T-helper 1 cell (primary cell): ENCODE results near the gene AATF.

ENCODE experiments used
- DNase-seq, 5 donors: peaks; one replicate each; pipeline ENCODE4 v3.0.0-alpha.2; 2012 to 2020

AATF gene

DNA sequence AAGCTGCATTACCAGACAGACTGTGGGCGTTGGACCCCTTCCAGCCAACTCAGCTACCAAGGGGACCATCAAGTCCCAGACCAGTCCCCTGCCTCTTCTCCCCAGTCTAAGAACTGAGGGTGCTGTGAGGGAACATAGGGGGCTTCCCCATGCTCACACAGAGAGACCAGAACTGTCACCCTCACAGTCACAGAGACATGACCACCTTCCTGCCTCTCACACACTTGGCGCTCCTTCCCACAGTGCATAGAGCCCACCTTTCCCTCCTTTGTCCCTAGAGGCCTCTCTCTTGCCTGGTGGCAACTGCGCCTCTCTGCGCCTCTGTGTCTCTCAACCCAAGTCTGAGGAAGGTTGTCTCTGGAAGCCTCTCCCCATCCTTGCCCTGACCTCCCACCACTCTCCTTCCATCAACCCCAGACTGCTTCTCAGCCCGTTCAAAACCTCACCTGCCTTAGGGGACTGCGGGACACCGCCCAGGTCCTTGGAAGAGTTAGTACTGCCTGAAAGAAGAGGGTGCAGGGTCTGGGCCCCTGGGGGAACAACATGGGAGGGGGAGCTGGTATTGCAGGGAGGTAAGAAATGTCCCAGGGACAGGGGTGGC is 17.6 kb upstream of the AATF start:
- DNase-seq, result no peak

DNA sequence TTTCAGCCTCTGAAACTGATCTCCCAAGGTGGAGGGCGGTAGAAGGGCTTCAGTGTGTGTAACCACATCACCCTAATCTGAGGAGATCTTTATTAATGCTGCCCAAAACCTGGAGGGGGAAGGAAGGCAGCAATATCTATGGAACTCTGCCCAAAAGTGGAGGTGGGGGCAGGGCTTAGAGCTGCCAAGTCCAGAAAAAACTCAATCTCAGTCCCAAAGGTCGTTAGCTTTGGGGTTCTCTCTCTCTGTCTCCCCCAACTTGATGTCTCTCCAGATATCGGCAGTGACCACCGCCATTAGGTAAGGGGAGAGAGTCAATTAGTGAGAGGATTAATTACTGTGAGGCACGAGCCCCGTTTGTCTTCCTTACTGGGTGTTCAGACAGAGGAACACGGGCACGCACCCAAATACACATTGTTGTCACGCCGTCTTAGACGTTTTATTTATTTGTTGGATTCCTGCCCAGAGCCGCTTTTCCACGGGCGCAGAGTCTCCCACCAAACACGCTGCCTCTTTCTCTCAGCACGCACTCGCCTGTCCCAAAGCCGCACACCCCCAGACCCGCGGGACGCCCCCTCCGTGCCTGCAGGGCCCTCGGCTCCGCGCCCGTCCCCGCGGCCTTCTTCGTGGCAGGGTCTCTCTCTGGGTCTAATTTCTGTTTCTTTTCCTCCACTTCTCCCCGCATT is 16.9 kb upstream of the AATF start:
- no peak for DNase-seq

DNA sequence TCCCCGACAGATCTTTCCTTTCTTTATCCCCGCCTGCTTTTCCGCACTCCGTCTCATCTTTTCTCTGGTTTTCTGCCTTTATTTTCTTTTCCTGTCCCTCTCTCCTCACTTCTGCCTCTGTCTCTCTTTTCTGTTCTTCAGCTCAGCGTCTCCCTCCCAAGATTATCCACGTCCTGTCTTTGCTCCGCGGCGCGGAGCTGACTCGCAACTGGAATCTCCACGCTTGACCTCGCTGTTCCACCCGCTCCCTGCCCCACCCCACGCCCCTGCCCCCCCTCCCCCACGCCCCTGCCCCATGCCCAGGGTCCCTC is 16.4 kb upstream of the AATF start:
- no peak for DNase-seq

DNA sequence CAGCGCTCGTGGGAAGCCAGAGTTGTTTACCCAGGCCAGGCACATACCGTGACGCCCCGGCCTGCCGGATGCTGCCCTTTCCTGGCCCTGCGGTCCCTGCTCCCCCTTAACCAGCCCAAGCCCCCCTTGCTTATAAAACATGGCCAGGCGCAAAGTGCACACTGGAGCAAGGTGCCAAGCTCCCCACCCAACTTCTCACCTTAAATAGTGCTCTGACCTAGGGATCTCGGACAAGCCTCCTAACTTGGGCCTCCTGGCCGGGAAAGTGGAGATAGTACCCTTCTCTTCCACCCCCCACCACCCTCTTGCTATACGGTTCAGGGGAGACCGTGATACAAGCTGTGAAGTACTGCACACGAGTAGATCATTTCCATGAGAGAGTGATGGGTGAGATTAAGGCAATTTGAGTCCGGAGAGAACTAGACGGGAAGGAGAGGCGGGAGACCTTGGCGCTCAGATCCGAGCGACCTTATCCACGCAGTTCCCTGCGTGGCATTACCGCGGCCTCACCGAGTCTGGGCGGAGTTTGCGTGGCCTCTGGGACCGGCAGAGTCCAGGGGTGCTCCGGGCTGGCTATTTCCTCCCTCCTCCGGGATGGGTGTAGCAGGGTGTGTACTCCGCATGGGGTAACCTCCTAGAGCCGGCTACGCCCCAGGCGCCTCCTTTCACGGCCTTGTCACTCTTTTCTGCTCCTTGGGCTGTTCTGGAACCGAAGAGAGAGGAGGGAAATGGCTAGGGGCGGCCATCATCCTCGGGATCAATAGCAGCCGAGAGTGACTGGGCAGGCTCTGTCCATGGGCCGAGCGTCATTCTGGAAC is 15.9 kb upstream of the AATF start:
- no peak for DNase-seq

DNA sequence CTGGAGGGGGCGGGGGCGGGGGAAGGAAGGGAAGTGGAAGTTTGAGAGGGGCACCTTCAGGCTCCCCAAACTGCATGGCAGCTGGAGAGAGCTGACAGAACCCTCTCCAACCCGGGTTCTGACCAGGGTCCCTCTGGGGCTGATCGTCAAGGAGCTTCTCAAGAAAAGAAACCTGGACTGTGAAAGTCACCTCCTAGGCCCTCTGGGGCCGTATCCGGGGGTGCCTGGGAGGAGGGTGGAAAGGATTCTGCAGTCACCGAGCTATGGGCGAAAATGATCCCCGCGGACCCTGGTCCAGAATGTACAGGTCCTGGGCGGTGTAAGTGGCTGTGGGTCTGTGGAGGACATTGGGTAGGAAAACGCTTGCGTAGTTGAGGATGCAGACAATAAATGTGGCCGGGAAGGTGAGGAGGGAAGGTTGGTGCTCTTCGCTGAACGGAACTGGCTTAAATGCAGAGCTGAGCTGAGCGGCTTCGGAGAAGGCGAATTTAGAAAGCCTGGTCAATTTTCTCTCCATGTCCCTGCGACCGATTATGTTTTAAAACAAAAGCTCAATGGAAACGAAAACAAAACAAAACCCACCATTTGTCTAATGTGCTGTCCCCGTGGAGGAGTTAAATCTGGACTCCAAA is 15.1 kb upstream of the AATF start:
- DNase-seq, result no peak

DNA sequence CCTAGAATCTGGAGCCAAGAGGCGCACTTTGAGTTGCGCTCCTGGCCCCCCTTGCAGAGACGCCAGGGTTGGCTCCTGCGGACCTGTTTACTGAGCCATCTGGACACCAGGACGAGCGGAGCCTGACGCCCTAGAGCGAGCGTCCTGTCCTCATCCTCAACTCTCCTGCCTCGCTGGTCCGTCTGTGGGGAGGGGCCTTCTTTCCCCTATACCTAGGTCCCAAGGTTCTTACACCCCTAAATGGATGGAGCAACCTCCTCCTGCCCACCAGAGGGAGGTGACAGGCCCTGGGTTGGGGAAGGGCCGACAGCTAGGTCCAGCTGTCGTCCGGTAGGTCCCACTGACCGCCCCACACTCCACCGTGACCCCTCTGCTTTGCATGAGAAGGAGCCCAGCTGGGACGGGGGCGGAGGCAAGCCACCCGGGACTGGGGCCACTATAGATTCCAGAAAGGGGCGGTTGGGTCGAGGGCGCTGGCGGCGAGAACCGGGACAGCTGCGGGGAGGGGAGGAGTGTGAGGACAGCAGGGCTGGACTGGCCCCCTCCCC is 14.5 kb upstream of the AATF start:
- DNase-seq, result no peak

DNA sequence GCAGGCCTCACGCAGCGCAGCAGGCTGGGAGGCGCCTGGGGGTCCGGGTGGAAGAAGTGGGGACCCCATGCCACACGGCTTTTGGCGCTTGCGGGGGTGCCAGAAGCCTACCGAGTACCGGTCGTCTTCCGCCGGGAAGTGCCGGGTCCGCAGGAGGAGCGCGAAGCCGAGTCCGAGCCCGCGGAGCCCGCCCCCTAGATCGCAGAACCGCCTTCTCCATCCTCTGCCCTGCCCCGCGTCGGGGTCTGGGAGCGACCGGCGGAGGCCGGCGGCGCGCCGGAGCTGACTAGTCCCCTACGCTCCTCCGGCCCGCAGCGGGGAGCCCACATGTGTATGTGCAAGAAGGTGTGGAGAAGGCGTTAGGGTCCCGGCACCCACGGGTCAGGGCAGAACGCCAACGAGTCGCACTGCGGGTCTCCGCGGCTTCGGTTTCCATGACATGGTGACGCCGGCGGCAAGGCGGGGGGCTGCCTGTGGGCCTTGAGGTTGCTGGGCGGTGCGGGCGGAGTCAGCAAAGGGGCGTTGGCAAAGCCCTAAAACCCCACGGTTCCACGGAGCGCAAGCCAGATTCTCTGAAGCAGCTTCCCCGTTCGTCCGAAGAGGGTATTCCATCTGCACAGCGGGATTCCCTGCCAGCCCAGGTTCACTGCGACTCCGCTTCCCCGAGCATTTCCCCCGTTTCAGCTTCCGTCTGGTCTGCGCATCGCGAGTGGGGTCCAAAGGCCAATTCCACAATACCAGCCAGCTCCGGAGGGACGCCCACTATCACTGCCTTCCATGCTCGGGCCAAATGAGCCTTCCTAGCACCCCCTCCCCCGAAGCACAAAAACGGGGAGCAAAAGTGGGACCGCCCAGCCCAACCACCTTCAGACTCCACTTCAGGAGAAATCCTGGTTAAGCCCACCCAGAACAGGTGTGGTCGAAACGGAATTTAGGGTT is 13.8 kb upstream of the AATF start:
- DNase-seq, result no peak

DNA sequence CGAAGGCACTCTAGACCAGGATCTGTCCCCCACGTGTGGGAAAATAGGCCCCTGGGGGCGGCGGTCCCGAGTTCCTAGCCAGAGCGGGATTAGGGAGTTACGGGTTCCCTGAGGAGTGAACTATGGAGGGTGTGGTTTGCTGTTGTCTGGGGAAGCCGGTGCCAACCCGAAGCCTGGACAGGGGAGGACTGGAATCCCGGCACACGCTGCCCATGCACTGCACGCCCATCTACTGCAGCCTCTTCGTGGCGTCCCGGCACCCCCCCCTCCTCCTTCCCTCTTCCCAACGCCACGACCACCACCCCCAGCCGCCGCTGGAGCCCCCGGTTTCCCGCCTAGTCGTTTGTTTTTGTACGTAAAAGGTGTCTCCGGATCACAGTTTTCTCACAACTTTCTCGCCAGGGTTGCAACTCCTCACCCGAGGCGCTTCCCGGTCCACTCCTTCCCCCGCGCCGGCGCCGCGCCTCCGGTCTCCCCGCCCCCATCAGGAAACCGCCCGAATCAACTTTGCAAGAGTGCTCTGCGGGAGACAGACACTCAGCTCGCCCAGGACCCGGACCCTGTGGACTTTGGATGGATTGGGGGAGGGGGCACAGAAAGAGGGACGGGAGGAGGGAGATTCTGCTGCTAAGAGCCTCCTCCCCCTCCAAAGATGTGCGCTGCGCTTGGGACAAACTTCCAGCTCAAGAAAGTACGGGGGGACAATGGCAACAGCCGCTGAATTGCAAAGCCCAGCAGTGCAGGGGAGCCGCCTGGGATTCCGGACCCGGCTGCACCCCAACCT is 12.9 kb upstream of the AATF start:
- DNase-seq, result no peak

DNA sequence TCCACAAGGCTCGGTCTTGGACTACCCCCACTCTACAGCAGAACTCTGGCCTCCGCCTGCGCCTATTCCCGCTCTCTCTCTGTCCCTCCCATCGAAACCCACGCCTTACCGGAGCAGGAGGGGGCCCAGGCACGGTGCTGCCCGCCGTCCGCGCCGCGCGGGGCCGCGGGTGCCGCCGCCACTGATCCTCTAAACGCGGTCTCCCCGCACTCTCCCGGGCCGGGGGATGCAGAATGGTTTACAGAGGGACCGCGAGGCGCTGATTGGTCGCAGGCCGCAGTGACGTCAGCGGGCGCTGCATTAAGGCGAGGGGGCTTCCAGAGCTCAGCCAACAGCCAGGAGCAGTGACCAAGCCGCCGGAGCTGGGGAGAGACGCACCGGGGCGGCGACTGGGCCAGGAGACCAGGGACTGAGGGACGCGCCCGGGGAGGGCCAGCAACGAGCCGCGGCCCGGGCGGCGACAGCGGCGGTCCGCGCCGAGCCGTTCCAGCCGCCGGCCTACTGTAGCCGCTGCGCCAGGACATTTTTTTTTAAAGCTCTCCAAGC is 12.2 kb upstream of the AATF start:
- no peak for DNase-seq

DNA sequence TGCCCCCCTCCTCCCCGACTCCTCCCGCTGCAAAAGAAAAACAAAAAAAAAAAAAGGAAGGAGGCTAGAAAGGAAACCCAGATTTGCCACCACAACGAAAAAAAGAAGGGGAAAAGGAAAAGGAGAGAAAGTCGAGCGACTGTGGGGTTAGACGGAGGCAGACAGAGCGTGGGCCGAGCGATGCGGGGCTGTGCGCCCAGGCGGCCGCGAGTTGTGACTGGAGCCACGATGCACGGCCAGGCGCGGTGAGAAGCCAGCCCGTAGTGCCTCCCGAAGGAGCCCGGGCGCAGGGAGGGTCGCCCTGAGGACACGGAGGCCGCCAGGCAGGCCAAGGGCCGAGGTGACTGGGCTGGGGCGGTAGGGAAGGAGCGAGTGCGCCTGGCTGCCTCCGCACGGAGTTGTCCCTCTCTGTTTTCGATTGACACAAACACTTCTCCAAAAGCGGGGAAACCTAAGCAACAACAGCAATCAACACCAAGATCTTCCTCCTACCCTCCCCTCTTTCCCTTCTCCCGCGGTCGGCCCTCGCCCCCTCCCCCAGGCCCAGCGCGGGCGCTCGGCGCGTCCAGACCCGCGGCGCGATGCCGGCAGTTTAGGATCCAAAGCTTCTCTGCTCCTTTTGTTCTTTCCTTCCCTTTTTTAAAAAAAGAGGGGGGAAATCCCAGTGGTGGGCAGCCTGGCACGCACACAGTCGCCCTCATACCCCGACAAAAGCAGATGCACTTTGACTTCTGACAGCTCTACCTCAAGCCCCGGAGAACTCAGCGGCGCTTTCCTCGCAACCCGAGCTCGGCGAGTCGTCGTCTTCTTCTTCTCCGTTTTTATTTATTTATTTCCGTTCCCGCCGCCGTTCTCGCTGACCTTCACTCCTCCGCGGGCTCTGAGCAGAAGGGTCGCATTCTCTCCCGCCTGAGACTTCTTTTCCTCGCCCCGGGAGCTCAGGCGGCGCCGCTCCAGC is 11.5 kb upstream of the AATF start, which contains the start of gene LHX1:
Gene LHX1 (plus strand): TSS at position 475 of the 958 bp plus-strand sequence. CDS start 723 bp downstream, outside the sequence.
- no peak for DNase-seq

DNA sequence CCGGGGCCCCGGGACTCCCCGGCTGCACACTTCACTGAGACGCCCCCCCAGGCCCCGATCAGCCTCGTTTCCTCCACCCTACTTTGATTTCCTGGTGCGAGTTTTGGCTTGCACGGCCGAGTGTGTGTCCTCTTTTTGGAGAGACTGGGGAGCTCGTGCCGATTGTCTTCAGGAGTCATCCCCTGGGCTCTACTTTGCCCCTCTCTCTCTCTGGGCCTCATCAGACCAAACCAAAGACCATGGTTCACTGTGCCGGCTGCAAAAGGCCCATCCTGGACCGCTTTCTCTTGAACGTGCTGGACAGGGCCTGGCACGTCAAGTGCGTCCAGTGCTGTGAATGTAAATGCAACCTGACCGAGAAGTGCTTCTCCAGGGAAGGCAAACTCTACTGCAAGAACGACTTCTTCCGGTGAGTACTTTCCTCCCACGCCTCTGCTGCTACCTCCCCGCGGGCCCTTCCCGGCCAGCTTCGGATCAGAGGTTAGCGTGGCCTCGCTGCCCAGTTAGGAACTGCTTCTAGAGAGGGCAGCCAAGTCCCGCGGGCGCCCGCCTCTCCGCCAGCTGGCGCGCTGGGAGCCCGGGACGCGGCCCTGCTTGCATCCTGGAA is 10.7 kb upstream of the AATF start:
- DNase-seq, result peak in 1 of 5 donors; percentile 34

DNA sequence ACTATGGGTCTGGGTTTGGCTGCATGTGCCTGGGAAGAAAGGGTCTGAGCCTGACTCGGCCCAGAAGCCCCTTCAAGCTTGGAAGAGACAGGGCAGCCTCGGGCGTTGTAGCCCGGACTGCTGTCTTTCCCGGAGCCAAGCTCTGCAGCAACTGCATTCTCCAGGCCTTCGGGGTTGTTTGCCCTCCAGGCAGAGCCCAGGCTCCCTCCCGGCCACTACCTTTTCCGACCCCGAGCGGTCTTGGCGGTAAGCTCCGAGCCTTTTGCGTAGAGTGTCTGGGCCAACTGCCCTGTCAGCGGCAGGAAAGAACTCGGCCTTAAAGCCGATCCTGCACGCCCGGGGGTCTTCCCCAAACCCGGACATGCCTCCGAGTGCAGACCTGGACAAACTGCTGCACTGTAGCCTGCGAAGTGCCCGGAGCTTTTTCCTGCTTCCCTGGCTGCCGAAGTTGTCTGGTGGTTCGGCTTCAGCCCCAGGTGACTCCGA is 10.1 kb upstream of the AATF start:
- DNase-seq, result no peak

DNA sequence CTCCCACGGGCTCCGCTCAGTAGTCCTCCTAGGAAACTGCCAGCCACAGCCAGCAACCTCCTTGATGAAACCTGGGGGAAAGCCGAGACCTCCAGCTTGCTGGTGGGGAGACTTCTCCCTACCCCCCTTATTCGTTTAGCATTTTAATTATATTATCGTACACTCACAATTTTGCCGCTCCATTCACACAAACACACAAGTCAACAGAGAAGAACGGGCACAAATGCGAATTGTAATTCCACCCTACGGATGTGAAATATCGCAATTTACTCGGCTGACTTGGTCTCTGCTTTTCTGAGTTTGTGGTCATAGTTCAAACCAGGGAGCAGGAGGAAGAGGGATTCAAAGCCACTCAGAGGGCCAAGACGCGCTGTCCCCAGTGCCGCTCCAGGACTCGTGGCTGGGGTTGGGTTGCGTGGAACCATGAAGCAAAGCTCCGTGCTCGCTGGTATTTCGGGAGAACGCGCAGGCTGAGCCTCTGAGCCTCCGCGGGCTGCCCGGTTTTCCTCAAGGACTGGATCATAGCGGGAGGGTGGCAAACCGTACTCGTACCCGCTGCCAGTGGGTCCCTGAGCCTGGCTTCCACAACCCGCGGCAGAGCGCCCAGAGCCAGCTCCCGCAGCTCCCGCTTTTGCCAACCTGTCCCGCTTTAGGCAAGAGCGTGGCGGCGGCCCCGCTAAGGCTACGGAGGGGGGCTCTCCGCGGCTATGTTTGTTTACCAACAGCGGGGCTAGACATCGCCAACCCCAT is 9.5 kb upstream of the AATF start:
- DNase-seq, result no peak

DNA sequence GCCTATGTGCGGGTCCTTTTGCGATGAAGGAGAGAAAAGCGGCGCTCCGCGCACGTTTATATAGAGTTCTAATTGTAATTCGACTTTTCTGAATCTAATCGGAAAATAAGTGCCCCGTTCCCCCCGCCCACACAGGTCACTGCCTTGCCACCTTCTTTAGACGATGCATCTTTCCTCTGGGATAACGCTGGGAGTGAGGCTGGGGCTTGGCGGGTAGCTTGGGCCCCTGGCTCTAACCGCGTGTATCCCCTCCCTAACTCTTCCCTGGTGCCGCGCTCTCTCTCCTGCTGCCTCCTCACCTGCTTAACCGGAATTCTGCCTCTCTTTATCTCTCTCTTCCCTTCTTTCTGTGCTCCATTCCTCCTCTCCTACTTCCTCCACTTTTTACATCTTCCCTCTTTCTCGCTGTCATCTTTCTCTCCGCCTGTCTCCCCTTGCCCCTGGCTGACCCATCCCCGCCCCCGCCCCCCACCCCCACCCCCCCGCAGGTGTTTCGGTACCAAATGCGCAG is 8.9 kb upstream of the AATF start:
- no peak for DNase-seq

DNA sequence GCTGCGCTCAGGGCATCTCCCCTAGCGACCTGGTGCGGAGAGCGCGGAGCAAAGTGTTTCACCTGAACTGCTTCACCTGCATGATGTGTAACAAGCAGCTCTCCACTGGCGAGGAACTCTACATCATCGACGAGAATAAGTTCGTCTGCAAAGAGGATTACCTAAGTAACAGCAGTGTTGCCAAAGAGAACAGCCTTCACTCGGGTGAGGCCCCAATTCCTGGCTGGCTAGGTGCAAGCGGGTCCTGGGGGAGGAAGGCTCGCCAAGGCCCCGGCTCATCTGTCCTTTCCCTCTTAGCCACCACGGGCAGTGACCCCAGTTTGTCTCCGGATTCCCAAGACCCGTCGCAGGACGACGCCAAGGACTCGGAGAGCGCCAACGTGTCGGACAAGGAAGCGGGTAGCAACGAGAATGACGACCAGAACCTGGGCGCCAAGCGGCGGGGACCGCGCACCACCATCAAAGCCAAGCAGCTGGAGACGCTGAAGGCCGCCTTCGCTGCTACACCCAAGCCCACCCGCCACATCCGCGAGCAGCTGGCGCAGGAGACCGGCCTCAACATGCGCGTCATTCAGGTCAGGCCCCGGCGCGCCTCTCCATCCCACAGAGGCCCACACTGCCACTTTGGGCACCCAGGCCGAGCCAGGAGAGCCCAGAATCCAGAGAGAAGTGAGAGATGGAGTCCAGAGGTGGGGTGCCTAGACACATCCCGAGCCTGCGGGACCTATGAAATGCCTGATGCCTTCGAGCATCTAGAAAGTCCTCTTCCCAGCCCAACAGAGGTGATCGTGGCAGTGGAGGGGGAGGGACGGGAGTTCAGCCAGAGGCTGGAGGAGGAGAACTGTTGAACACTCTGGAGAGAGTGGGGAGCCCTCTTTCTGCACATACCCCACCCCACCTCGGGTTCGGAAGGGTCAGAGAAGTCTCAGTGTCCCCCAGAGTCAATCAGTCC is 8.2 kb upstream of the AATF start:
- DNase-seq, result no peak

DNA sequence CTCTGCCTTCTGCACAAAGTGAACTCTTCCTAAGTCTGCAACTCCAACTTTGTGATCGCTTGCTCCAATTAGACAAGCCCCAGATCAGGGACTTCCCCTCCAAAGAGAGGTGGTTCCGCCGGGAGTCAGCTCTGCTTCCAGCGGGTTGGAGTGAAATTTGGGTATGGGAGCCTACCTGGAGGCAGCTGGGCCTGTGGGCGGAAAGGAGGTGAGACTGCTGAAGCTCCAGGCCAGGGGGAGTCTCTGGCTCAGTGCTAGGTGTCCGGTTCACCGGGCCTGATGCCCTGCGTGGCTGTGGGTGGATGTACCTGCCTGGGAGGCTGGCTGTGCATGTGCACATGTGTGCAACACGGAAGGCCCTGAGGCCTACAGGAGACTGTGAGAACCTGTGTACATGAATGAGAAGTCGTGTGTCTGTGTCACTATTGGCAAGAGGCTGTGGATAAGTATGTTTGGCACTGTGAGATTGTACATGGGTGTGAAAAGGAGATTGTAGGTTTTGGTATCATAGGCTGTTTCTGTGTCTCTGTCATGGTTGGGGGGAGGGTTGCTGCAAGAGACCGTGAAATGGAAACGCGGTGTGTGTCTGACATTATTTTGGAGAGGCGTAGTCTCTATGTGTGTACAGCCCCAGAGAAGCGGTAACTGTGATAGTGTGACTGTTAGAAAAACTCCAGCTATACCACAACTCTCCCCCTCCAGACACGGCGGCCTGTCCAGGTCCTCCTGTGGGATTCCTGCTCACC is 7.3 kb upstream of the AATF start:
- no peak for DNase-seq
